GM12878 (cell line): Measurements from ENCODE around the gene PRPF6. TPM values are rescaled to one million over a fixed set of nuclear protein-coding genes. Genes with fewer than 3 reads are reported as not detected.

Source experiments
- ATF3 ChIP-seq: IDR thresholded peaks from 2 replicates; pipeline ENCODE4 v1.6.1; 2011; ENCODE audit warnings: low read depth, mild to moderate bottlenecking, low read length, moderate library complexity, borderline replicate concordance; ENCODE audit errors: extremely low read depth
- BACH1 ChIP-seq: fragments of 450-650 bp; IDR thresholded peaks from 2 replicates; pipeline ENCODE4 v1.6.1; 2017; ENCODE audit warnings: mild to moderate bottlenecking, borderline replicate concordance
- CHD2 ChIP-seq: IDR thresholded peaks from 2 replicates; pipeline ENCODE4 v1.6.1; 2011; ENCODE audit warnings: low read depth, low read length, improper control_type of control experiment, borderline replicate concordance
- CREM ChIP-seq: IDR thresholded peaks from 2 replicates; pipeline ENCODE4 v1.6.1; 2014; ENCODE audit warnings: antibody characterized with exemption, low read depth
- EED ChIP-seq: sonication (generic); IDR thresholded peaks from 2 replicates; pipeline ENCODE4 v1.6.1; 2016; ENCODE audit warnings: antibody characterized with exemption, low read depth
- EP300 ChIP-seq, 2 experiments: fragments of 150-350 bp in 1 of 2; IDR thresholded peaks; 2 replicates each; pipeline ENCODE4 v1.6.1; 2011 to 2012; ENCODE audit warnings: low read depth in 2 of 2, low read length in 2 of 2, borderline replicate concordance in 1 of 2, improper control_type of control experiment in 1 of 2, inconsistent platforms in 1 of 2; ENCODE audit not compliant: control insufficient read depth in 1 of 2
- ESRRA ChIP-seq: IDR thresholded peaks from 2 replicates; pipeline ENCODE4 v1.6.1; 2012; ENCODE audit warnings: mild to moderate bottlenecking, low read length, improper control_type of control experiment
- ETV6 ChIP-seq, 2 experiments: fragments of 450-650 bp in 1 of 2; IDR thresholded peaks in 1 of 2; conservative IDR thresholded peaks in 1 of 2; 2 replicates each; pipeline ENCODE4 v1.6.1; 2014; ENCODE audit warnings: antibody characterized with exemption in 1 of 2, borderline replicate concordance in 1 of 2, low read depth in 1 of 2, mild to moderate bottlenecking in 1 of 2, moderate library complexity in 1 of 2
- FOS ChIP-seq: IDR thresholded peaks from 3 replicates; pipeline ENCODE4 v1.6.1; 2011; ENCODE audit warnings: borderline replicate concordance; ENCODE audit not compliant: insufficient read length; ENCODE audit errors: extremely low read depth
- IKZF2 ChIP-seq, 2 experiments: fragments of 450-650 bp; IDR thresholded peaks; 2 replicates each; pipeline ENCODE4 v1.6.1; 2017; ENCODE audit warnings: mild to moderate bottlenecking in 2 of 2, moderate library complexity in 2 of 2
- IRF3 ChIP-seq: fragments of 450-650 bp; IDR thresholded peaks from 2 replicates; pipeline ENCODE4 v1.6.1; 2014; ENCODE audit warnings: mild to moderate bottlenecking
- MEF2B ChIP-seq: fragments of 450-650 bp; IDR thresholded peaks from 2 replicates; pipeline ENCODE4 v1.6.1; 2018; ENCODE audit warnings: mild to moderate bottlenecking, moderate library complexity; ENCODE audit not compliant: partially characterized antibody, poor library complexity, severe bottlenecking
- MXI1 ChIP-seq: fragments of 150-350 bp; IDR thresholded peaks from 2 replicates; pipeline ENCODE4 v1.6.1; 2011; ENCODE audit warnings: low read depth, mild to moderate bottlenecking, inconsistent platforms, low read length, improper control_type of control experiment
- MYC ChIP-seq: IDR thresholded peaks from 2 replicates; pipeline ENCODE4 v1.6.1; 2011; ENCODE audit warnings: mild to moderate bottlenecking, low read length, moderate library complexity, inconsistent platforms; ENCODE audit not compliant: insufficient read depth, insufficient replicate concordance, insufficient read length, severe bottlenecking
- NBN ChIP-seq: fragments of 450-650 bp; IDR thresholded peaks from 2 replicates; pipeline ENCODE4 v1.6.1; 2016
- NKRF ChIP-seq: fragments of 450-650 bp; conservative IDR thresholded peaks from 2 replicates; pipeline ENCODE4 v1.6.1; 2017; ENCODE audit warnings: mild to moderate bottlenecking, moderate library complexity
- PAX5 ChIP-seq: IDR thresholded peaks from 2 replicates; pipeline ENCODE4 v1.6.1; 2011; ENCODE audit warnings: low read depth, low read length, borderline replicate concordance
- POLR2A ChIP-seq: IDR thresholded peaks from 2 replicates; pipeline ENCODE4 v1.6.1; 2011; ENCODE audit warnings: low read depth, mild to moderate bottlenecking, low read length
- POLR2AphosphoS2 ChIP-seq: IDR thresholded peaks from 2 replicates; pipeline ENCODE4 v1.6.1; 2011; ENCODE audit warnings: low read depth, mild to moderate bottlenecking, low read length, improper control_type of control experiment, moderate library complexity
- RB1 ChIP-seq: fragments of 450-650 bp; formaldehyde crosslinking; IDR thresholded peaks from 2 replicates; pipeline ENCODE4 v1.6.1; 2017; ENCODE audit warnings: mild to moderate bottlenecking, borderline replicate concordance
- RBBP5 ChIP-seq: fragments of 200-600 bp; sonication (generic); conservative IDR thresholded peaks from 2 replicates; pipeline ENCODE4 v1.6.1; 2016
- SIN3A ChIP-seq: IDR thresholded peaks from 2 replicates; pipeline ENCODE4 v1.6.1; 2012; ENCODE audit warnings: low read depth, low read length, improper control_type of control experiment
- SMARCA5 ChIP-seq: fragments of 450-650 bp; IDR thresholded peaks from 2 replicates; pipeline ENCODE4 v1.6.1; 2017; ENCODE audit warnings: mild to moderate bottlenecking
- SREBF1 ChIP-seq: IDR thresholded peaks from 2 replicates; pipeline ENCODE4 v1.6.1; 2012; ENCODE audit warnings: mild to moderate bottlenecking, low read length
- TAF1 ChIP-seq: IDR thresholded peaks from 2 replicates; pipeline ENCODE4 v1.6.1; 2011; ENCODE audit warnings: mild to moderate bottlenecking, low read depth, low read length, borderline replicate concordance
- TCF3 ChIP-seq: IDR thresholded peaks from 2 replicates; pipeline ENCODE4 v1.6.1; 2012; ENCODE audit warnings: low read depth, mild to moderate bottlenecking, low read length, borderline replicate concordance; ENCODE audit not compliant: insufficient read depth
- TCF7 ChIP-seq: IDR thresholded peaks from 2 replicates; pipeline ENCODE4 v1.6.1; 2014; ENCODE audit warnings: antibody characterized with exemption, borderline replicate concordance
- WRNIP1 ChIP-seq: IDR thresholded peaks from 2 replicates; pipeline ENCODE4 v1.6.1; 2011; ENCODE audit warnings: low read depth, low read length, improper control_type of control experiment, borderline replicate concordance
- ZNF207 ChIP-seq: fragments of 450-650 bp; IDR thresholded peaks from 2 replicates; pipeline ENCODE4 v1.6.1; 2014; ENCODE audit warnings: antibody characterized with exemption, mild to moderate bottlenecking, borderline replicate concordance
- ZNF384 ChIP-seq: IDR thresholded peaks from 2 replicates; pipeline ENCODE4 v1.6.1; 2012; ENCODE audit warnings: low read depth, mild to moderate bottlenecking, low read length, improper control_type of control experiment, borderline replicate concordance
- polyA plus RNA-seq, 11 experiments: library from polyadenylated mRNA; depleted of rRNA in 4 of 11; unstranded in 6 of 11; stranded (reverse) in 5 of 11; fragments of >200 nt; fragmentation: Nextera tagmentation in 4 of 11; fragmentation: Illumina TruSeq in 1 of 11; extraction: Ambion mirVana in 4 of 11; extraction: Trizol in 1 of 11; gene quantifications; 1 replicate in 1 of 11; 2 replicates in 10 of 11; pipeline versions ENCODE4 v1.2.1 to v1.2.3, GENCODE V29; 2011 to 2016; ENCODE audit warnings: inconsistent platforms in 2 of 11, missing spikeins in 2 of 11, low read depth in 1 of 11
- total RNA-seq, 4 experiments: library from RNA; depleted of rRNA in 3 of 4; stranded (reverse); fragments of >200 nt in 3 of 4; fragmentation: Illumina TruSeq in 1 of 4; extraction: Trizol in 1 of 4; gene quantifications; 2 replicates each; pipeline versions ENCODE4 v1.2.1 to v1.2.3, GENCODE V29; 2013 to 2021

The PRPF6 gene
- total and polyA plus RNA-seq, 10 of the 15 experiments (the other 5 are each of a cell fraction or from before 2014, with no cell fraction given), result 5.0 to 102 (median 71.3) TPM

- TF ChIP-seq POLR2AphosphoS2, result peak; percentile 72; the same call in 1 of the 2 replicates
- no peak for TF ChIP-seq SMARCA5
- peak; percentile 69; the same call in 1 of the 2 replicates for TF ChIP-seq SIN3A
- TF ChIP-seq TAF1, result 0 out of 2 replicates have a peak, but pooled peaks have one; percentile 39
- TF ChIP-seq CHD2, result peak; percentile 55; the same call in 1 of the 2 replicates
- TF ChIP-seq PAX5, result peak; percentile 53; the same call in 1 of the 2 replicates
- no peak for TF ChIP-seq SREBF1
- TF ChIP-seq CREM, result peak; percentile 56; the same call in 1 of the 2 replicates
- TF ChIP-seq ETV6 (conservative IDR thresholded peaks at IDR 0.05 in 1 of 2, IDR thresholded peaks at IDR 0.05 in 1 of 2; ENCODE audit: borderline replicate concordance in 1 of 2, low read depth in 1 of 2), result peak in 1 of 2 experiments; percentile 89; a peak in 2 of 4 replicates
- TF ChIP-seq MXI1, result peak; percentile 78
- peak; percentile 60 for TF ChIP-seq POLR2A
- TF ChIP-seq ZNF207, result no peak
- peak; percentile 51; the same call in 1 of the 2 replicates for TF ChIP-seq NBN
- no peak for TF ChIP-seq RBBP5
- no peak for TF ChIP-seq MYC
- peak; percentile 16 to 54; a peak in 1 of 4 replicates for TF ChIP-seq EP300 (IDR thresholded peaks at IDR 0.05; ENCODE audit: borderline replicate concordance in 1 of 2, control insufficient read depth in 1 of 2, low read depth in 2 of 2, low read length in 2 of 2)
- TF ChIP-seq MEF2B, result peak; percentile 67
- TF ChIP-seq RB1, result no peak
- no peak for TF ChIP-seq WRNIP1
- TF ChIP-seq EED, result peak; percentile 83
- TF ChIP-seq ESRRA, result no peak
- no peak for TF ChIP-seq TCF7
- TF ChIP-seq IKZF2 (IDR thresholded peaks at IDR 0.05), result peak; percentile 51 to 70; a peak in 3 of 4 replicates
- no peak; the same call in 1 of the 2 replicates for TF ChIP-seq NKRF
- 0 out of 2 replicates have a peak, but pooled peaks have one; percentile 61 for TF ChIP-seq BACH1
- no peak for TF ChIP-seq ZNF384
- no peak for TF ChIP-seq ATF3
- 0 out of 2 replicates have a peak, but pooled peaks have one; percentile 20 for TF ChIP-seq TCF3
- TF ChIP-seq FOS, result no peak
- 0 out of 2 replicates have a peak, but pooled peaks have one; percentile 6 for TF ChIP-seq IRF3
Observed at GRCh38 chr20:64077094-64077493, 96.2 kb downstream of the PRPF6 start (continued).
